SU-DHL-6 (cell line): ENCODE measurements around the gene TC2N.

Source experiments
- H2AFZ ChIP-seq: fragments of 200-600 bp; sonication (generic); 2 replicates; pipeline ENCODE4 v1.6.1; 2014; ENCODE audit warnings: low read depth, mild to moderate bottlenecking, moderate library complexity, mixed read lengths, antibody characterized with exemption, low read length; ENCODE audit not compliant: severe bottlenecking
- H3F3A ChIP-seq: fragments of 200-600 bp; shearing (Covaris generic); 2 replicates; pipeline ENCODE4 v1.6.0; 2016; ENCODE audit warnings: antibody characterized with exemption, mild to moderate bottlenecking; ENCODE audit not compliant: insufficient read depth
- H3K27ac ChIP-seq: fragments of 200-600 bp; sonication (generic); 2 replicates; pipeline ENCODE4 v1.5.1; 2016; ENCODE audit warnings: low read depth, mild to moderate bottlenecking, low read length, moderate library complexity, mixed read lengths
- H3K27me3 ChIP-seq: fragments of 200-600 bp; sonication (generic), shearing (Covaris generic); 2 replicates; pipeline ENCODE4 v1.6.0; 2014; ENCODE audit warnings: mild to moderate bottlenecking, low read length
- H3K36me3 ChIP-seq: fragments of 200-600 bp; sonication (generic); 2 replicates; pipeline ENCODE4 v1.6.1; 2014; ENCODE audit warnings: mild to moderate bottlenecking, low read length, mixed read lengths
- H3K4me2 ChIP-seq: fragments of 300-600, 200-600 bp; shearing (Covaris generic), sonication (generic); 2 replicates; pipeline ENCODE4 v1.6.0; 2014; ENCODE audit warnings: low read length, low read depth, mild to moderate bottlenecking; ENCODE audit not compliant: poor library complexity, severe bottlenecking
- H3K4me3 ChIP-seq: fragments of 200-600 bp; sonication (generic); 2 replicates; pipeline ENCODE4 v1.5.1; 2014; ENCODE audit warnings: antibody characterized with exemption, low read length, mild to moderate bottlenecking, mixed read lengths; ENCODE audit not compliant: insufficient read depth, poor library complexity, severe bottlenecking
- H3K79me2 ChIP-seq: fragments of 200-600 bp; sonication (generic); 2 replicates; pipeline ENCODE4 v1.6.1; 2014; ENCODE audit warnings: mild to moderate bottlenecking, low read length, moderate library complexity; ENCODE audit not compliant: insufficient read depth
- H3K9ac ChIP-seq: fragments of 200-600 bp; sonication (generic); 2 replicates; pipeline ENCODE4 v1.7.0; 2014; ENCODE audit warnings: mild to moderate bottlenecking, low read length
- H3K9me2 ChIP-seq: fragments of 200-600 bp; sonication (generic); replicated peaks from 2 replicates; pipeline ENCODE4 v1.6.1; 2014; ENCODE audit warnings: low read length; ENCODE audit not compliant: insufficient read depth
- H3K9me3 ChIP-seq: fragments of 200-600 bp; sonication (generic); 2 replicates; pipeline ENCODE4 v1.6.1; 2014; ENCODE audit warnings: low read length, mixed read lengths; ENCODE audit not compliant: insufficient read depth
- H4K20me1 ChIP-seq: fragments of 200-600 bp; sonication (generic); 2 replicates; pipeline ENCODE4 v1.6.1; 2014; ENCODE audit warnings: low read depth, mild to moderate bottlenecking, antibody characterized with exemption, low read length, moderate library complexity, mixed read lengths
- CTCF ChIP-seq: fragments of 200-600 bp; sonication (generic); IDR thresholded peaks from one replicate; pipeline ENCODE4 v1.5.1; 2017; ENCODE audit warnings: antibody characterized with exemption, mild to moderate bottlenecking, low read length, moderate library complexity; ENCODE audit not compliant: insufficient read depth, poor library complexity, severe bottlenecking
- EZH2phosphoT487 ChIP-seq: fragments of 200-600 bp; sonication (generic), shearing (Covaris generic); conservative IDR thresholded peaks from 2 replicates; pipeline ENCODE4 v1.6.1; 2018; ENCODE audit warnings: mild to moderate bottlenecking, antibody characterized with exemption, low read length, moderate library complexity, mixed read lengths

The TC2N gene

GRCh38 chr14:91867316-91867988 is at the start of gene TC2N:
Gene TC2N (minus strand): TSS chr14:91867536. CDS start chr14:91813769, 53,767 bp downstream.
- no peak within 1 kb of the TSS for H3K4me2 ChIP-seq
- H2AFZ ChIP-seq, result no peak within 1 kb of the TSS
- no peaks in the 10 kb centered on the region for H3K9me3 ChIP-seq
- H3K36me3 ChIP-seq, result no peaks in the 10 kb centered on the region
- H4K20me1 ChIP-seq, result no peaks in the 10 kb centered on the region
- no peak within 1 kb of the TSS for H3K9ac ChIP-seq
- no peak within 1 kb of the TSS for H3K27ac ChIP-seq
- no peaks in the 10 kb centered on the region for H3K79me2 ChIP-seq
- H3K27me3 ChIP-seq, result no peaks in the 10 kb centered on the region
- no peaks in the 10 kb centered on the region for H3F3A ChIP-seq
- H3K9me2 ChIP-seq, result no peaks in the 10 kb centered on the region
- no peak within 1 kb of the TSS for H3K4me3 ChIP-seq
- no peak for TF ChIP-seq EZH2phosphoT487
- TF ChIP-seq CTCF, result no peak

GRCh38 chr14:91912035-91912434 is 44.7 kb upstream of the TC2N start:
- Histone ChIP-seq H3K4me3 (no peak overlapping the region), H3K9ac (no peak overlapping the region), H2AFZ (peak overlapping the region; percentile 1), H4K20me1 (no peaks in the 10 kb centered on the region), H3K9me3 (no peaks in the 10 kb centered on the region), H3K9me2 (no peaks in the 10 kb centered on the region), H3K27me3 (no peaks in the 10 kb centered on the region), H3K79me2 (no peaks in the 10 kb centered on the region), H3K4me2 (peak overlapping the region; percentile 28), H3F3A (no peaks in the 10 kb centered on the region), H3K27ac (no peak overlapping the region), H3K36me3 (no peaks in the 10 kb centered on the region)
- TF ChIP-seq EZH2phosphoT487 (no peak), CTCF (no peak)

- Histone ChIP-seq H3K4me2 (peak overlapping the region; percentile 28), H3K9me3 (no peaks in the 10 kb centered on the region), H3K27me3 (no peaks in the 10 kb centered on the region), H3K4me3 (no peak overlapping the region), H3F3A (no peaks in the 10 kb centered on the region), H3K27ac (no peak overlapping the region), H3K9me2 (no peaks in the 10 kb centered on the region), H4K20me1 (no peaks in the 10 kb centered on the region), H3K9ac (no peak overlapping the region), H3K79me2 (no peaks in the 10 kb centered on the region), H2AFZ (peak overlapping the region; percentile 1), H3K36me3 (no peaks in the 10 kb centered on the region)
- no peak for TF ChIP-seq EZH2phosphoT487
- peak; percentile 28 for TF ChIP-seq CTCF
These were observed 44.2 kb upstream of the TC2N start for GRCh38 chr14:91911474-91912032.
